HG03354 (cell line): ENCODE measurements around the gene BBX.

Source experiments
- ATAC-seq: cut with Tn5 transposase; IDR thresholded peaks from one replicate; pipeline ENCODE4 v1.9.1; 2021; ENCODE audit warnings: mild to moderate bottlenecking; ENCODE audit not compliant: unreplicated experiment, poor library complexity, severe bottlenecking

Gene BBX

DNA sequence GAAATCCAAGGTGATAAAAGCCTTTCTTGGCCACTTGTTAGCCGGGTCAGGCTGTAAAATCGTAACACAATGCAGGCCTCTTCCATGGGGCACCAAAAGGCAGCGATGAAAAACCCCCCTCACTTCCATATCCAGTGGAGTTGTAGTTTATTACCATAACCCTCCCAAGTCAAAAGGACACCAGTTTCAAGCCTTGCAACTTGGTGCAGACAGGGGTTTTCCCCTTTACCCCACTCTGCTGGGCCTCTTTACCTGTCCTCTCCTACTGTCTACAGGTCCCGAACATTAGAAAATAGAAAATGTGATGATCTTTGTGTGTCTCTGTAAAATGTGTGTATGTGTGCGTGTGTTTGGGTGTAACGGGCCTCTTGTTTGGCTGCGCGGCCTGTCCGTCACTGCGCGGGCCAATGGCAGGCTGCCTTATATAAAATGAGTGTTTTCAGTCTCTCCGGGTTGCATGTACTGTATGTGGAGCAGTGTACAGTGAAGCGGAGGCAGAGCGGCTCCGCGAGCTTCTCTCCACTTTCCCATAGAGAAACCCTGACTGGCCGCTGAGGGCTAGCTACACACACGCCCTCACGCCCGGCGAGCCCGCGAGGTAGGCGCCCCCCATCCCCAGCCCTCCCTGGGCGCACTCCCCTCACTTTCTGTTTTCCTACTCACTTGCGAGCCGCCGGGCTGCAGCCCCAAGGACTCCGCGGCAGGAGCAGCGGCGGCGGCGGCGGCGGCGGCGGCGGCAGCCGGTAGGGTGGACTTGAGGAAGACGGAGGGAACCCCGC lies at the start of gene BBX:
Gene BBX (plus strand): TSS at position 453 of the 779 bp plus-strand sequence. CDS start 187,499 bp downstream, outside the sequence.
- ATAC-seq = peak; percentile 94

GRCh38 chr3:107476462-107476861 lies 46.3 kb upstream of the BBX start:
- ATAC-seq = no peak

- ATAC-seq = no peak
These were observed 35.3 kb upstream of the BBX start for GRCh38 chr3:107487490-107487889.

DNA sequence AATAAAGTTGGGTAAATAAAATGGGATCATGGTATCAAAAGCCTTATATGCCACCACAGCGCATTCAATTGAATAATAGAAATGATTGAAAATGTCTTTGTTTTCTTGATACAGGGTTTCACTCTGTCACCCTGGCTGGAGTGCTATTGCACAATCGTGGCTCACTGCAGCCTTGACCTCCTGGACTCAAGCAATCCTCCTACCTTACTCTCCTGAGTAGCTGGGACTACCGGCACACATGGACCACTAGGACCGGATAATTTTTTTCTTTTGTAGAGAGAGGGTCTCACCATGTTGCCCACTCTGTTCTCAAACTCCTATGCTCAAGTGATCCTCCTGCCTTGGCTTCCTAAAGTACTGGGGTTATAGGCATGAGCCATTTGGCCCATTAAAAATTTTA lies 33.8 kb upstream of the BBX start:
- ATAC-seq = no peak

DNA sequence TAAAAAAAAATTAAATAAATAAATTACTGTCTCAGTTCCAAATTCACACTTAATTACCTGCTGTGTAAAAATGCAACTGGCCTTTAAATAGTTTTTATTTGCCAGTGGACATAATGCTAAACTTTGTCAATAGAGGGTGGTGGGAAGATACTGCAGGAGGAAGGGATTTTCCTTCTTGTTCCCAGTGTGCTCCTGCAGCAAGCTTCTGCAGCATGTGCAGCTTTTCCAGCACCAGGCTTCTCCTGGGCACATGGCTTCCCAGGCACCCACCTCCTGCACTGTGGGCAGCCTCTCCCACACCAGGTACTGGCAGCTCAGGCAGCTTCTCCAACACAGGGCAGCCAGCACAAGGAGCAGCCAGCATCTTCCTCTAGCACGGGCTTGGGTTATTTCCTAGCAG lies 29.6 kb upstream of the BBX start:
- no peak for ATAC-seq

DNA sequence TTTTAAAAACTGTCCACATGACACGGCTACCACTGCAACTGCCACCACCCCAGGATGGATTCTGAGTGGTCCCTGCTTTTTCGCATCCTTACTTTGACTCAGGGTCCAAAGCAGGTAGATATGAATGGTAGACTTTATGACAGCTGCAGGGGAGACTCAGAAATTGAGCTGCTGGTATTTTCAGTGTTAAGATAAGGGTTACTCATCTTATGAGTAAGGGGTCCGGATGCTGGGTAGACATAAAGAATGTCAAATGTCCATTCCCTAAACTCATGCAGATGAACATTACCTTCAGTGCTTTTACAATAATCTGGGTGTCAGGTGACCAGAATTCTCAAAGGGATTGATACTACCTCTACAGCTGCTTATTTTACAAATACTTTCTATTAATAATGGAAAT lies 25.9 kb upstream of the BBX start:
- ATAC-seq = no peak

DNA sequence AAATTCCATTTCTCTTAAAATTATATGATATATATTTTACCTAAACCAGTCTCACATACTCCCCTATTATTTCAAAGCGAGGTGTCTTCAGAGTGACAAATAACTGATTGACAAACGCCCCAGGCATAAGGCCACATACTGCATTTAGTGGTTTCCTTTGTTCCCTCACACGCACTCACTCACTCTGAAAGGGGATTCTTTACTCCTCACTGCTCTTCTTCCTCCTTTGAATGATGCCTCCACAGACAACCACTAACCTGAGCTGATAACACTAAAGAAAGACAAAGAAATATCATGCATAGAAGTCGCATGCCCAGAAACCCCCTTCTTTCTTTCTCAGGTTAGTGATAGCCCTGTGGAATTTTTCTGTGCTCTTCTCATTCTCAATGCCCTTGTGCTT lies 24.1 kb upstream of the BBX start:
- no peak for ATAC-seq

- no peak for ATAC-seq
These were observed 16.3 kb upstream of the BBX start for GRCh38 chr3:107506458-107506857.

GRCh38 chr3:107508331-107508730 lies 14.4 kb upstream of the BBX start:
- no peak for ATAC-seq

- ATAC-seq = no peak
These were observed 10.7 kb upstream of the BBX start for GRCh38 chr3:107512108-107512507.

DNA sequence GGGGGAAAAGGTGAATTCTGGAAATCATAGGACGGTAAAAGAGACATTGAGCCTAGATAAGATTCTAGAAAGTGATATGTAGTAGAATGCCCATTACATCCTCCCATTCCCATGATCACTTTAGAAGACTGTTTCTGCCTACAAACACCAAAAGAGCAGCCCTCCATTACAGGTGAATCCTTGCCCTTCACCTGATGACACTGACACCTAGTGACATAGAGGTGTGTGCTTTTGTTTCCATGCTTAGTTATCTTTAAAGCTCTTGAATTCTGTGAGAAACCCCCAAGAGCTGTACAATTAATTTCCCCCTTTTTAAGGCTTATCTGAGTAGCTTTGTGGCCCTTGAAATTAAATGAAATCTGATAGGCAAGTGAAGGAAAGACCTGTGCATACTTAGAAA lies 8.3 kb upstream of the BBX start:
- ATAC-seq = no peak

- no peak for ATAC-seq
These were observed 6.3 kb upstream of the BBX start for GRCh38 chr3:107516475-107516874.

DNA sequence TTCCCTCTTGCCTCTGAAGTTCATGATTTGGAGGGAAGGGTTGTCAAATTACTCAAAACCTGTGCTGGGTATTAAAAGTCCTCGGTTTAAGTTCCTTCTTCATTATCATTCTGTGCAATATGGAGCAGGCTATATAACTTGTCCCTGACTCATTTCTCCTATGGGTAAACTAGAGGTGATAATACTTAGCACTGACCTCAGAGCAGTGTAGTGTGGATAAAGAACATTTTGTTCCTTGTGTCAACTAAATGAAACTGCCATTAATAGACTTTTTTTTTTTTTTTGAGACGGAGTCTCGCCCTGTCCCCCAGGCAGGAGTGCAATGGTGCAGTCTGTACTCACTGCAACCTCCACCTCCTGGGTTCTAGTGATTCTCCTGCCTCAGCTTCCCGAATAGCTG lies 2.2 kb upstream of the BBX start:
- no peak for ATAC-seq

GRCh38 chr3:107521469-107522059 lies 1.2 kb upstream of the BBX start:
- ATAC-seq = no peak

- peak; percentile 41 for ATAC-seq
These were observed 452 bp downstream of the BBX start for GRCh38 chr3:107523289-107523538.

GRCh38 chr3:107523539-107524325 lies 970 bp downstream of the BBX start:
- ATAC-seq = peak; percentile 38

DNA sequence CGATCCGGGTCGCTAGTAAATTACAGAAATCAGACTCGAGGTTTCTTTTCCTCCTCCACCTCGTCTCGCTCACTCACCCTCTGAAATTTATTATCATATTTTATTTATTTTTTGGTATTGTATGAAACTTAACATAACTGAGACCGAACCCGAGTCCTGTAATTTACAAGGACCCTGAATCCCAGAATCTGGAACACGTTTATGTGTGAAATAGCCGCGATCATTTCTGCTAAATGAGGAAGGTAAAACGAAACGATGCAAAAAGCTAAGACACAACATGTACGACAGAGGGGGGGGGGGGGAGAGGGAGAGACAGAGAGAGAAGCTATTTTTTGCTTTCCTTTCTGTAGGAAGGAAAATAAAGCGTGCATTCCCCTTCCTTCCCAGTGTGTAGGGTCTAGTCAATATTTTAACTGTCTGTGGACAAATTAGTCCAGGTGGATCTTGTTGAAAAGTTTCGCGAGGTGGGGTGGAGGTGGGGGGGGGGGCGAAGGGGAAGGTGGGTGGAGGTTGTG lies 1.6 kb downstream of the BBX start:
- ATAC-seq = no peak

GRCh38 chr3:107524841-107525643 lies 2.3 kb downstream of the BBX start:
- ATAC-seq = no peak

GRCh38 chr3:107525644-107526305 lies 3.0 kb downstream of the BBX start:
- ATAC-seq = no peak
